IMR-90 (cell line): ENCODE data around the gene SSNA1.

ENCODE experiments used
- CEBPB ChIP-seq: IDR thresholded peaks from 2 replicates; pipeline ENCODE4 v1.6.1; 2012; ENCODE audit warnings: low read depth, low read length, improper control_type of control experiment
- FOS ChIP-seq: fragments of 150-350 bp; IDR thresholded peaks from 2 replicates; pipeline ENCODE4 v1.6.1; 2016; ENCODE audit warnings: low read depth, low read length
- SMC3 ChIP-seq: fragments of 150-350 bp; IDR thresholded peaks from 2 replicates; pipeline ENCODE4 v1.6.1; 2016; ENCODE audit warnings: low read depth, mild to moderate bottlenecking, antibody characterized with exemption, low read length, moderate library complexity
- TF ChIP-seq, protein P1 (sequence below): conservative IDR thresholded peaks from 2 replicates; pipeline ENCODE4 v1.5.1; 2012; ENCODE audit warnings: mild to moderate bottlenecking, low read depth, low read length, improper control_type of control experiment
- TF ChIP-seq, protein P2 (sequence below): fragments of 150-350 bp; IDR thresholded peaks from 2 replicates; pipeline ENCODE4 v1.6.1; 2016; ENCODE audit warnings: low read depth, mild to moderate bottlenecking, low read length, moderate library complexity, borderline replicate concordance

DNA sequence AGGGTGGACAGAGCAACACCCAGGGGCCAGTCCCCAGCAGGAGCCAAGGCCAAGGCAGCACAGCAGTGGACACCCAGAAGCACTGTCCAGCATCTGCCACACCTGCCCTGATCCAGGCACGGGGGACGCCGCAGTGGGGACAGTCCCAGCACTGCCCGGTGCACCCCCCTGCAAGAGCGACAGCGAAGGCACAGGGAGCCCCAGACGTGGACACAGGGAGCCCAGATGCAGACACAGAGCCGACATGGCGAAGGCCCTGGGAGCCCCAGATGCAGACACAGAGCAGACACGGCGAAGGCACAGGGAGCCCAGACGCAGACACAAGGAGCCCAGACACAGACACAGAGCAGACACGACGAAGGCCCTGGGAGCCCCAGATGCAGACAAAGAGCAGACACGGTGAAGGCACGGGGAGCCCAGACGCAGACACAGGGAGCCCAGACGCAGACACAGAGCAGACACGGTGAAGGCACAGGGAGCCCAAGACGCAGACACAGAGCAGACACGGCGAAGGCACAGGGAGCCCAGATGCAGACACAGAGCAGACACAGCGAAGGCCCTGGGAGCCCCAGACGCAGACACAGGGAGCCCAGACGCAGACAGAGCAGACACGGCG is 4.4 kb upstream of the SSNA1 start:
- no peak for TF ChIP-seq SMC3
- TF ChIP-seq, protein P1, sequence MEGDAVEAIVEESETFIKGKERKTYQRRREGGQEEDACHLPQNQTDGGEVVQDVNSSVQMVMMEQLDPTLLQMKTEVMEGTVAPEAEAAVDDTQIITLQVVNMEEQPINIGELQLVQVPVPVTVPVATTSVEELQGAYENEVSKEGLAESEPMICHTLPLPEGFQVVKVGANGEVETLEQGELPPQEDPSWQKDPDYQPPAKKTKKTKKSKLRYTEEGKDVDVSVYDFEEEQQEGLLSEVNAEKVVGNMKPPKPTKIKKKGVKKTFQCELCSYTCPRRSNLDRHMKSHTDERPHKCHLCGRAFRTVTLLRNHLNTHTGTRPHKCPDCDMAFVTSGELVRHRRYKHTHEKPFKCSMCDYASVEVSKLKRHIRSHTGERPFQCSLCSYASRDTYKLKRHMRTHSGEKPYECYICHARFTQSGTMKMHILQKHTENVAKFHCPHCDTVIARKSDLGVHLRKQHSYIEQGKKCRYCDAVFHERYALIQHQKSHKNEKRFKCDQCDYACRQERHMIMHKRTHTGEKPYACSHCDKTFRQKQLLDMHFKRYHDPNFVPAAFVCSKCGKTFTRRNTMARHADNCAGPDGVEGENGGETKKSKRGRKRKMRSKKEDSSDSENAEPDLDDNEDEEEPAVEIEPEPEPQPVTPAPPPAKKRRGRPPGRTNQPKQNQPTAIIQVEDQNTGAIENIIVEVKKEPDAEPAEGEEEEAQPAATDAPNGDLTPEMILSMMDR: no peak
- TF ChIP-seq, protein P2, sequence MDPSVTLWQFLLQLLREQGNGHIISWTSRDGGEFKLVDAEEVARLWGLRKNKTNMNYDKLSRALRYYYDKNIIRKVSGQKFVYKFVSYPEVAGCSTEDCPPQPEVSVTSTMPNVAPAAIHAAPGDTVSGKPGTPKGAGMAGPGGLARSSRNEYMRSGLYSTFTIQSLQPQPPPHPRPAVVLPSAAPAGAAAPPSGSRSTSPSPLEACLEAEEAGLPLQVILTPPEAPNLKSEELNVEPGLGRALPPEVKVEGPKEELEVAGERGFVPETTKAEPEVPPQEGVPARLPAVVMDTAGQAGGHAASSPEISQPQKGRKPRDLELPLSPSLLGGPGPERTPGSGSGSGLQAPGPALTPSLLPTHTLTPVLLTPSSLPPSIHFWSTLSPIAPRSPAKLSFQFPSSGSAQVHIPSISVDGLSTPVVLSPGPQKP: no peak
- no peak for TF ChIP-seq CEBPB
- no peak for TF ChIP-seq FOS
